Activated naive CD4-positive, alpha-beta T cell treated with anti-CD3 and anti-CD28 coated beads, Interleukin-2, amount 50 U/mL, for 24 hours (primary cell): ENCODE data around the gene IFNAR1.

Experiments used
- H3K27ac Mint-ChIP-seq: one replicate; pipeline ENCODE4 v1.8.0; 2021; ENCODE audit warnings: mild to moderate bottlenecking, mixed read lengths
- H3K27me3 Mint-ChIP-seq: one replicate; pipeline ENCODE4 v1.8.0; 2021; ENCODE audit warnings: mixed read lengths
- H3K36me3 Mint-ChIP-seq: one replicate; pipeline ENCODE4 v1.8.0; 2021; ENCODE audit warnings: mixed read lengths
- H3K4me1 Mint-ChIP-seq: one replicate; pipeline ENCODE4 v1.8.0; 2021; ENCODE audit warnings: mixed read lengths
- H3K4me3 Mint-ChIP-seq: one replicate; pipeline ENCODE4 v1.8.0; 2021; ENCODE audit warnings: mild to moderate bottlenecking, mixed read lengths
- H3K9me3 Mint-ChIP-seq: one replicate; pipeline ENCODE4 v1.8.0; 2021; ENCODE audit warnings: mixed read lengths

Gene IFNAR1

GRCh38 chr21:33324291-33325221 lies at the start of gene IFNAR1:
Gene IFNAR1, plus strand, starts transcription at chr21:33324970. Its CDS starts 86 bp downstream, at chr21:33325056.
- Mint-ChIP-seq H3K27me3 (no peaks in the 10 kb centered on the region), H3K4me3 (no peak within 1 kb of the TSS), H3K4me1 (peaks cover 33% of the 10 kb centered on the region), H3K9me3 (no peaks in the 10 kb centered on the region), H3K27ac (no peak within 1 kb of the TSS), H3K36me3 (peaks cover 2% of the 10 kb centered on the region)

GRCh38 chr21:33278721-33279120 lies 46.0 kb upstream of the IFNAR1 start:
- peaks cover 30% of the 10 kb centered on the region for H3K36me3 Mint-ChIP-seq
- no peak overlapping the region for H3K27ac Mint-ChIP-seq
- no peaks in the 10 kb centered on the region for H3K9me3 Mint-ChIP-seq
- no peaks in the 10 kb centered on the region for H3K27me3 Mint-ChIP-seq
- no peak overlapping the region for H3K4me3 Mint-ChIP-seq
- peaks cover 17% of the 10 kb centered on the region for H3K4me1 Mint-ChIP-seq

- H3K27me3 Mint-ChIP-seq, result no peaks in the 10 kb centered on the region
- H3K4me1 Mint-ChIP-seq, result peaks cover 15% of the 10 kb centered on the region
- H3K36me3 Mint-ChIP-seq, result peaks cover 30% of the 10 kb centered on the region
- peak overlapping the region; percentile 18 for H3K27ac Mint-ChIP-seq
- H3K9me3 Mint-ChIP-seq, result no peaks in the 10 kb centered on the region
- H3K4me3 Mint-ChIP-seq, result no peak overlapping the region
These were observed 45.4 kb upstream of the IFNAR1 start for GRCh38 chr21:33279330-33279820.

- H3K27ac Mint-ChIP-seq, result no peak overlapping the region
- H3K36me3 Mint-ChIP-seq, result peaks cover 34% of the 10 kb centered on the region
- no peaks in the 10 kb centered on the region for H3K27me3 Mint-ChIP-seq
- no peak overlapping the region for H3K4me3 Mint-ChIP-seq
- no peaks in the 10 kb centered on the region for H3K9me3 Mint-ChIP-seq
- peaks cover 11% of the 10 kb centered on the region for H3K4me1 Mint-ChIP-seq
These were observed 43.6 kb upstream of the IFNAR1 start for GRCh38 chr21:33281096-33281652.

GRCh38 chr21:33283203-33283602 lies 41.6 kb upstream of the IFNAR1 start:
- Mint-ChIP-seq H3K4me1 (peaks cover 8% of the 10 kb centered on the region), H3K4me3 (no peak overlapping the region), H3K9me3 (no peaks in the 10 kb centered on the region), H3K27ac (no peak overlapping the region), H3K36me3 (peaks cover 25% of the 10 kb centered on the region), H3K27me3 (no peaks in the 10 kb centered on the region)

DNA sequence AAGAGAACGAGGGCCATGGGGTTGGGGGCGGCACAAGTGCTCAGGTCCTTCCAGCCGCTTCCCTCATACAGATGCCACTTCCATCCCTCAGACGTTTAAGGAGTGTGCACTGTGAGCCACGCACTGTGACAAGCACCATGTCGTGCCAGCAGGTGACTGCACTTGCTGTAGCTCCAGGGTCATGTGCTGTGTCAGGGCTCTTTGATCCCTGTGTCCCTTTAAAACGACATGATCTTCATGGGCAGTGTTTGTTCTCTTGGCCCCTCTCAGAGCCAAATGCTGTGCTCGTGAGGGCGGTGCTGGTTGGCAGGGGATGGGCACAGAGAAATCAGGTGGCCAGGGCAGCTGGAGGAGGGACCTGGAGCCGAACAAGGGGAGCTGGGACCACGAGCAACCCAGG lies 38.7 kb upstream of the IFNAR1 start:
- no peaks in the 10 kb centered on the region for H3K27me3 Mint-ChIP-seq
- H3K4me1 Mint-ChIP-seq, result peaks cover 8% of the 10 kb centered on the region
- H3K9me3 Mint-ChIP-seq, result no peaks in the 10 kb centered on the region
- H3K27ac Mint-ChIP-seq, result no peak overlapping the region
- H3K36me3 Mint-ChIP-seq, result peaks cover 16% of the 10 kb centered on the region
- no peak overlapping the region for H3K4me3 Mint-ChIP-seq

DNA sequence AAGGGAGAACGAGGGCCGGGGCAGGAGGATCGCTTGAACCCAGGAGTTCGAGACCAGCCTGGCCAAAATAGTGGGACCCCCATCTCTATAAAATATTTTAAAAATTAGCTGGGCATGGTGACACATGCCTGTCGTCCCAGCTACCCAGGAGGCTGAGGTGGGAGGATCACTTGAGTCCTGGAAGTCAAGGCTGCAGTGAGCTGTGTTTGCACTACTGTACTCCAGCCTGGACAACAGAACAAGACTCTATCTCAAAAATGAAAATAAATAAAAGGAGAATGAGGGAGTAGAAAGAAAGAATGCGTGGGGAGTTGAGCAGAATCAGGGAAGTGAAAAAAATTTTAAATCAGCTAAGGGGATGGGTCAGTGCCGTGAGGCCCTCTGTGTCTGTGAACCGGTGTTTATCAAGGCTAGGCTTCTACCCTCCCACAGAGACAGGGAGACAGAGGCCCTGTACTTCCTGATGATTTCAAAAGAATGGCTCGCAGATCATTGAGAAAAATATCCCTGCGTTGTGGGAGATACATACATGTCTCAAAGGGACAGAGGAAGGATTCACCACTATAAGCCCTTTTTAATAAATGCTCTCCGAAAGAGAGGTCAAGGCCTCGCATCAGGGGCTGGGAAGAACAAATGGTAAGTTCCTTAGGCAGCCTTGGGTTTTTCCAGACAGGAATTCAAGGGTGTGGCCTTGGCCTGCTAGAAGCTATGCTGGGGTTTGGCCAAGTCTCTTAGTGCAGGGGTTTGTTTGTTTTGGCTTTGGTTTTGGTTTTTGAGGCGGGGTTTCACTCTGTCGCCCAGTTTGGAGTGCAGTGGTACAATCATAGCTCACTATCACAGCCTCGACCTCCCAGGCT lies 37.9 kb upstream of the IFNAR1 start:
- no peaks in the 10 kb centered on the region for H3K9me3 Mint-ChIP-seq
- no peaks in the 10 kb centered on the region for H3K27me3 Mint-ChIP-seq
- H3K4me1 Mint-ChIP-seq, result peaks cover 8% of the 10 kb centered on the region
- no peak overlapping the region for H3K4me3 Mint-ChIP-seq
- peaks cover 16% of the 10 kb centered on the region for H3K36me3 Mint-ChIP-seq
- peak overlapping the region; percentile 5 for H3K27ac Mint-ChIP-seq

- Mint-ChIP-seq H3K9me3 (no peaks in the 10 kb centered on the region), H3K36me3 (peaks cover 8% of the 10 kb centered on the region), H3K27me3 (no peaks in the 10 kb centered on the region), H3K27ac (no peak overlapping the region), H3K4me3 (no peak overlapping the region), H3K4me1 (peaks cover 23% of the 10 kb centered on the region)
These were observed 35.5 kb upstream of the IFNAR1 start for GRCh38 chr21:33289199-33289819.

DNA sequence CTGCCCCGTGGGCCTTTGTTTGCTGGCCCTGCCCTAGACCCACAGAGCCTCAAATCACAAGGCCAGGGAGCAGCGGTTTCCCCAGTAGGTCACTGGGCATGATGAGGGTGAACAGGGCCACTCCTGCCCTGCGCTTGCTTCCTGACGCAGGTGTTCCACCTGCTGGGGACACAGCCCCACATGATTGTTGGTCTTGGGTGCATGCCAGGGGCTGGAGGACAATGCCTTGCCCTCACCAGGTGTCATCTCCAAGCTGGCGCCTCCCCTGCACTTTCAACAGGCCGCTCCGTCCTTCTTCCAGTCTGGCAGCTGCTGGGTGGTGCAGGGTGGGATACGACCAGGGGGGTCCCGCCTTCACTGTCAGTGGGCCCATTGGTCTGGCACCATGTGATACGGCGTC lies 34.3 kb upstream of the IFNAR1 start:
- Mint-ChIP-seq H3K27me3 (no peaks in the 10 kb centered on the region), H3K36me3 (peaks cover 8% of the 10 kb centered on the region), H3K4me3 (no peak overlapping the region), H3K9me3 (no peaks in the 10 kb centered on the region), H3K4me1 (peaks cover 28% of the 10 kb centered on the region), H3K27ac (no peak overlapping the region)

DNA sequence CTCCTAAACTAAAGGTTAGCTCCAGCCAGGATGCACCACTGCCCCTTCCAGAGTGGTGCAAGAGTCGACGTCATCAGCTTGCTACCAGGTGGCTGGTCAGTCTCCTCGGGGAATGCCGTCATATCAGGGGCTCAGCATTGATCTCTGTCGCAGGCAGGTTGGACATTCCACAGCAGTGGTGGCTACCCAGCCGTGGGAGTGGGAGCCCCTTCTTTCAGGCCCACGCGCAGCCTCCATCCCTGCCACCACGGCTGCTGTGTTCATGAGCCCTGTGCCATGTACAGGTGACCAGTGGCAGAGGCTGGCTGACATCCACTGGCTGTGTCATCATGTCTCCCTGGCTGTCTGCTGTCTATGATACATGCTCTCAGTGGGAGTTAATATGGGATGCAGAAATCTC lies 33.1 kb upstream of the IFNAR1 start:
- no peaks in the 10 kb centered on the region for H3K9me3 Mint-ChIP-seq
- peaks cover 28% of the 10 kb centered on the region for H3K4me1 Mint-ChIP-seq
- H3K27me3 Mint-ChIP-seq, result no peaks in the 10 kb centered on the region
- H3K27ac Mint-ChIP-seq, result no peak overlapping the region
- no peak overlapping the region for H3K4me3 Mint-ChIP-seq
- peaks cover 5% of the 10 kb centered on the region for H3K36me3 Mint-ChIP-seq

DNA sequence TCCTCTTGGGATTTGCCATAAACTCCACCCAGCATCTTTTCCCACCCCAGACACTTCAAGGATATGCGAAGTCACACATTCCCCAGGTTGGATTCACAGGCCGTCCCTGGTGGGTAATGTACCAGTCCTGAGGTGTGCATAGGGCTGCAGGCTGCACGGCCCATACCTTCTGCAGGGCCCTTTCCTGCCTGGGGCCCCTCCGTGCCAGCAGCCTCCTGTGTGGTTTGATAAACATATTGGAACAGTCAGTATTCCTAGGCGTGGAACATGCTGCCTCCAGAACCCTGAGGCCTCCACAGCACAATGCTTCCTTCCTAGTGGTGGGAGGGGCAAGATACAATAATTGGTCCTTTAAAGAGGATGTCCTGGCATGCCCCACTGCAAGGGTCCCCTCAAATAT lies 32.0 kb upstream of the IFNAR1 start:
- no peaks in the 10 kb centered on the region for H3K9me3 Mint-ChIP-seq
- peaks cover 36% of the 10 kb centered on the region for H3K4me1 Mint-ChIP-seq
- no peak overlapping the region for H3K4me3 Mint-ChIP-seq
- H3K27ac Mint-ChIP-seq, result no peak overlapping the region
- no peaks in the 10 kb centered on the region for H3K27me3 Mint-ChIP-seq
- H3K36me3 Mint-ChIP-seq, result peaks cover 5% of the 10 kb centered on the region

DNA sequence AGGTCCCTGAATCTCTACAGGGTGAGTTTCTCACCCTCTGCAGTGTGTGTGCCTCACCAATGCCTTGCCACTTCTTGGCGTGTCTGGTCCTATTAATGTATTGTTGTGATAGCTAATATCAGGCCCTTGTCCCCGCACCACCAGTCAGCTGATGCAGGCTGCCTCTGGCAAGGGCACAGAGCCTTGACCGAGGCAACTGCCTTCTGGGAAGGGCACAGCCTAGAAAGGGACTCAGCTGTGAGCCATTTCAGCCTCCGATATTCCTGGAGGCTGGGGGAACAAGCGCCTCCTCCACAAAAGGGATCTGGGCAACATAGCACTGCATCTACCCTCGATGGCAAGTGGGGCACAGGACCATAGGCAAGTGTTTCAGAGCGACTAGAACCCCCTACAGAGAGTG lies 31.6 kb upstream of the IFNAR1 start:
- Mint-ChIP-seq H3K27ac (no peak overlapping the region), H3K4me3 (no peak overlapping the region), H3K36me3 (peaks cover 5% of the 10 kb centered on the region), H3K27me3 (no peaks in the 10 kb centered on the region), H3K9me3 (no peaks in the 10 kb centered on the region), H3K4me1 (peaks cover 40% of the 10 kb centered on the region)

DNA sequence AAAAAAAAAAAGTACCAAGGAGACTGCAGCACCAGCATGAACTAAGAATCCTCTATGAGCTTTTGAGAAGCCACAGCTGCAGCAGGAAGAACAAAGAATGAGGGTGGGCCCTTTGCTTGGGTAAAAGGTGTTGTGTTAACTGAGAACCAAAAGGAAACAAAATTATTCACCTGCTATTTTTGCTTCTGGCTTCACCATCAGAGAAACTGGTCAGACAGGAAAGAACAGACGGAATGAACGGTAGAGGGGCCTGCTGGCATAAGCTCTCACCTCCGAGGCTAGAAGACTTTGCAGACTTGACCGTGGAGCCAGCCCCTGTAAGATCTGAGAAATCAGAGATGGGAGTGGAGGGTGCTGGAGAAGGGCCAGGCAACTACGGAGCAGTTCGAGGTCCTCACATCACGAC lies 31.0 kb upstream of the IFNAR1 start:
- H3K27ac Mint-ChIP-seq, result peak overlapping the region; percentile 73
- H3K4me1 Mint-ChIP-seq, result peaks cover 46% of the 10 kb centered on the region
- H3K36me3 Mint-ChIP-seq, result peaks cover 3% of the 10 kb centered on the region
- no peaks in the 10 kb centered on the region for H3K9me3 Mint-ChIP-seq
- no peaks in the 10 kb centered on the region for H3K27me3 Mint-ChIP-seq
- H3K4me3 Mint-ChIP-seq, result peak overlapping the region; percentile 47

DNA sequence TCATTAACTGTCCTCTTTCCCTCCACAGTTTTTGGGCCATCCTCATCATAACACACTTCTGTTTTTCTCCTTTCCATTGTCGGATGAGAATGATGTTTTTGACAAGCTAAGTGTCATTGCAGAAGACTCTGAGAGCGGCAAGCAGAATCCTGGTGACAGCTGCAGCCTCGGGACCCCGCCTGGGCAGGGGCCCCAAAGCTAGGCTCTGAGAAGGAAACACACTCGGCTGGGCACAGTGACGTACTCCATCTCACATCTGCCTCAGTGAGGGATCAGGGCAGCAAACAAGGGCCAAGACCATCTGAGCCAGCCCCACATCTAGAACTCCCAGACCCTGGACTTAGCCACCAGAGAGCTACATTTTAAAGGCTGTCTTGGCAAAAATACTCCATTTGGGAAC lies 28.6 kb upstream of the IFNAR1 start:
- peaks cover 3% of the 10 kb centered on the region for H3K36me3 Mint-ChIP-seq
- no peak overlapping the region for H3K4me3 Mint-ChIP-seq
- H3K9me3 Mint-ChIP-seq, result no peaks in the 10 kb centered on the region
- H3K4me1 Mint-ChIP-seq, result peaks cover 70% of the 10 kb centered on the region
- peak overlapping the region; percentile 41 for H3K27ac Mint-ChIP-seq
- H3K27me3 Mint-ChIP-seq, result no peaks in the 10 kb centered on the region

GRCh38 chr21:33299181-33299752 lies 25.5 kb upstream of the IFNAR1 start:
- Mint-ChIP-seq H3K27ac (peak overlapping the region; percentile 92), H3K27me3 (no peaks in the 10 kb centered on the region), H3K4me1 (peaks cover 61% of the 10 kb centered on the region), H3K4me3 (peak overlapping the region; percentile 67), H3K9me3 (no peaks in the 10 kb centered on the region), H3K36me3 (peaks cover 3% of the 10 kb centered on the region)
